ENCODE results near the gene PRR19.

PRR19 gene

DNA sequence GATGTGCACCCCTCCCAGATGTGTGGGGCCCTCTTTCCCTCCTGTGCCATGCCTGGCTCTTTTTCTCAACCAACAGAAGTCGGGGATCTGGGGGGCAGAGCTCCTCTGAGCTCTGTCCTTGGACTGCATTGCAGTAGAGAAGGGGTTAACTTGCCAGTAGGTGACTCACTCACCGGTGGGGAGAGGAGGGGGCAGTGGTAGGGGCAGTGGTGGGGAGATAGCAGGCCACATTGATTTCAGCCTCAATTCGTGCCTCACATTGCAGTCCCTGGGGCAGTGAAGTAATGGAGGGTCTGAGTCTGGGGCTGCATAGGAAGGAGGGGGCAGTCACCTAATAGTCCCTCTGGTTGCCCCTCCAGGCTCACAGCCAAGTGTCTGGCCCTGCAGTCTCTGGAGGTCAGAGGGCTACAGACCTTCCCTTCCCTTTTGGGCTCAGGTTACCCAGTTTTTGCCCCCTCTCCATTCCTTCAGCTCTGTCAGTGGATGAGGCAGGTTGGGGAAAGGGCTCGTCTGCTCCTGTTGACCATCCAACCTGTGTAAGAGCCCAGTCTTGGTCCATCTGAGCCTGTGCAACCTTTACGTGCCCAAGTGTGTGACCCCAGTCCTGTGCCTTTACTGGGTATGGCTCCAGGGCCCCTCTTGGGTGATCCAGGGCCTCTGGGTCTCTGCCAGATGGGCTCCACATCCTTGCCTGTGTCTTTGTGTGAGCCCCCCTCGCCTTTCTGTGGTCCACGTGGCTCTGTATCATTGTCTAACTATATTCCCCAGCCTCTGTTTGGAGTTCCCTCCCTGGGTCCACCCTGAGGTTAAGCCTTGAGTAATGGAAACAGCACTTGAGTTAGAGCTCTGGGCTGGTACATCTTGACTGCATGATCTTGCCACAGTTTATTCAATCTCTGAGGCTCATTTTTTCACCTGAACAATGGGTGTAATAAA is 19.8 kb upstream of the PRR19 start:
- TF ChIP-seq CTCF (conservative IDR thresholded peaks at IDR 0.05; ENCODE audit: low read depth, low read length), result no peak
- peak overlapping the region; percentile 28 for H3K4me3 ChIP-seq (ENCODE audit: low read depth, low read length)
- DNase-seq (ENCODE audit: low read depth), result peak; percentile 59

- H3K4me3 ChIP-seq (ENCODE audit: low read depth, low read length), result no peak overlapping the region
- TF ChIP-seq CTCF (conservative IDR thresholded peaks at IDR 0.05; ENCODE audit: low read depth, low read length), result no peak
- no peak for DNase-seq (ENCODE audit: low read depth)
These were observed 19.1 kb upstream of the PRR19 start for GRCh38 chr19:42282819-42283187.

GRCh38 chr19:42283188-42284065 is 18.5 kb upstream of the PRR19 start:
- TF ChIP-seq CTCF (conservative IDR thresholded peaks at IDR 0.05; ENCODE audit: low read depth, low read length), result no peak
- peak; percentile 92 for DNase-seq (ENCODE audit: low read depth)

GRCh38 chr19:42284066-42284501 is 17.8 kb upstream of the PRR19 start:
- H3K4me3 ChIP-seq (ENCODE audit: low read depth, low read length), result peak overlapping the region; percentile 72
- DNase-seq (ENCODE audit: low read depth), result peak; percentile 78

More at GRCh38 chr19:42283188-42284065, 18.5 kb upstream of the PRR19 start:
- H3K4me3 ChIP-seq (ENCODE audit: low read depth, low read length), result peak overlapping the region; percentile 72

DNA sequence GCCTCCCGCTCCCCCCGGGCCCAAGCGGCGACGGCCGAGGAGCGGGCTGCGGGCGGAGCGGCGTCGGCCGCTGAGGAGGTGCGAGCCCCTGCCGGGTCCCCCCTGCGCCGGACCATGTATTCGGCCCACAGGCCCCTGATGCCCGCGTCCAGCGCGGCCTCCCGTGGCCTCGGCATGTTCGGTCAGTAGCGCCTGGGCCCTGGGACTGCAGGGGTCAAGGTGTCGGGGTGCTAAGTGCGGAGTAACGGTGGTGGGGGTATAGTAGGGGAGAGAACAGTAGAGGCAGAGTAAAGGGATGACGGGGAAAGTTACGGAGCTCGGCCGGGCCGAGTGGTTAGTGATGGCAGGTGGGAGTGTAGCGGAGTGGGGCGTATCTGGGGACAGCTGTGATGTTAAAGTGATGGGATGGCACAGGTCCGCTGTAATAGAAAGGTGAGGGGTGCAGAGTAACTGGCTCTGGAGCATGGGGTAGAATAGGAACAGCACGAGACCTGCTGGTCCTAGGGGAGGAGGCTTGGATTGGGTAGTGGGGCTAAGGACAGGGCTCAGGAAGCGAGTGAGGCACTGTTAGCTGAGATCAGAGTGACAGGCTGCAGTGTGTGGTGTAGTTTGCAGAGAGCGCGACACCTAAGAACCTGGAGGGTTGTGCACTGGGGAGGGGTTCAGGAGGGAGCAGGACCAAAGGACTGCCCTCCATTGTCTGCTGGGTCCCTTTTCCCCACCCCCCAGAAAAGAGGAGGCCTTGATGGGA is 17.2 kb upstream of the PRR19 start:
- no peak for TF ChIP-seq CTCF (conservative IDR thresholded peaks at IDR 0.05; ENCODE audit: low read depth, low read length)
- H3K4me3 ChIP-seq (ENCODE audit: low read depth, low read length), result peak overlapping the region; percentile 72
- no peak for DNase-seq (ENCODE audit: low read depth)

More at GRCh38 chr19:42284066-42284501, 17.8 kb upstream of the PRR19 start:
- no peak for TF ChIP-seq CTCF (conservative IDR thresholded peaks at IDR 0.05; ENCODE audit: low read depth, low read length)

DNA sequence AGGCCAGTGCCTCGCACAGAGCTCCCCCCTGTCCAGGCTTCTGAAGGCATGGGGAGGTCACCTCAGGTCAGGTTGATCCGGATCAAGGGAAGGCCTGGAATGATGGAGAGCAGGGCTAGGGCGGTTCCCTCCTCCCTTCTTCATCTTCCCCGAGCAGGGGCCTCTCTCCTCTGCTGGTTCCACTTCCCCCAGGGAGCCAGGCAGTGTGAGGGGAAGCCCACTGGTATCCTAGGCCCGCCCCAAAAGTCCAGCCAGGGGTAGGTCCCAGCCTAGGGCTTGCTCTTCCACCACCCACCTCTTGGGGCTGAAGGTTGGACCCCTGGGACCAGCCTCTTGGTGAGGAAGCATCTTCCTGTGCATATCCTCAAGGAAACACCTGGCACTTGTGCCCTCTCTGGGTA is 16.4 kb upstream of the PRR19 start:
- DNase-seq (ENCODE audit: low read depth), result no peak
- H3K4me3 ChIP-seq (ENCODE audit: low read depth, low read length), result peak overlapping the region; percentile 72
- TF ChIP-seq CTCF (conservative IDR thresholded peaks at IDR 0.05; ENCODE audit: low read depth, low read length), result no peak

Measured in choroid plexus epithelial cell (primary cell).